ENCODE results near the gene VPS4A.
A peak's percentile ranks its signal among the peaks of the same experiment; 100 is the strongest.
"Not testable (repeated sequence)": the region's sequence is repeated elsewhere in the genome, so short reads cannot be mapped to it uniquely, and the experiment has no call there.

Gene VPS4A

GRCh38 chr16:69327585-69328310, 16.6 kb downstream of the VPS4A start:
- DNase-seq (ENCODE audit: low spot score): no peak

GRCh38 chr16:69328854-69329316, 17.7 kb downstream of the VPS4A start:
- DNase-seq (ENCODE audit: low spot score): no peak

- DNase-seq (ENCODE audit: low spot score): peak; percentile 43
These were observed 18.5 kb downstream of the VPS4A start for GRCh38 chr16:69329369-69330285.

- peak; percentile 82 for DNase-seq (ENCODE audit: low spot score)
These were observed 19.3 kb downstream of the VPS4A start, which contains the start of gene PDF for GRCh38 chr16:69330286-69331109. Gene PDF, minus strand, starts transcription at chr16:69330588. Its CDS starts 18 bp downstream, at chr16:69330570.

- DNase-seq (ENCODE audit: low spot score): no peak
These were observed 23.5 kb downstream of the VPS4A start for GRCh38 chr16:69334696-69335095.

- DNase-seq (ENCODE audit: low spot score): no peak
These were observed 27.6 kb downstream of the VPS4A start for GRCh38 chr16:69338557-69339288.

- peak; percentile 96 for DNase-seq (ENCODE audit: low spot score)
These were observed 28.3 kb downstream of the VPS4A start, which contains the start of the genes COG8 and NIP7 for GRCh38 chr16:69339289-69340094. Gene COG8, minus strand, starts transcription at chr16:69339564. Its CDS starts 12 bp downstream, at chr16:69339552. Gene NIP7, plus strand, starts transcription at chr16:69339772. Its CDS starts 58 bp downstream, at chr16:69339830.

GRCh38 chr16:69340095-69340644, 29.0 kb downstream of the VPS4A start:
- DNase-seq (ENCODE audit: low spot score): no peak

- DNase-seq (ENCODE audit: low spot score): no peak
These were observed 33.0 kb downstream of the VPS4A start for GRCh38 chr16:69344171-69344570.

GRCh38 chr16:69345923-69346322, 34.8 kb downstream of the VPS4A start:
- no peak for DNase-seq (ENCODE audit: low spot score)

- DNase-seq (ENCODE audit: low spot score): no peak
These were observed 35.5 kb downstream of the VPS4A start for GRCh38 chr16:69346683-69347082.

GRCh38 chr16:69348222-69348621, 37.1 kb downstream of the VPS4A start:
- DNase-seq (ENCODE audit: low spot score): no peak

GRCh38 chr16:69349536-69349935, 38.4 kb downstream of the VPS4A start:
- no peak for DNase-seq (ENCODE audit: low spot score)

- DNase-seq (ENCODE audit: low spot score): no peak
These were observed 39.5 kb downstream of the VPS4A start for GRCh38 chr16:69350536-69351133.

GRCh38 chr16:69351309-69352027, 40.3 kb downstream of the VPS4A start, which contains the start of gene TMED6:
Gene TMED6, minus strand, starts transcription at chr16:69351786. Its CDS starts 33 bp downstream, at chr16:69351753.
- DNase-seq (ENCODE audit: low spot score): no peak

GRCh38 chr16:69360070-69360469, 48.9 kb downstream of the VPS4A start:
- not testable (repeated sequence) for DNase-seq (ENCODE audit: low spot score)

GRCh38 chr16:69363281-69363717, 52.1 kb downstream of the VPS4A start:
- DNase-seq (ENCODE audit: low spot score): no peak

- no peak for DNase-seq (ENCODE audit: low spot score)
These were observed 52.9 kb downstream of the VPS4A start for GRCh38 chr16:69364088-69364487.

- no peak for DNase-seq (ENCODE audit: low spot score)
These were observed 54.8 kb downstream of the VPS4A start for GRCh38 chr16:69365901-69366300.

All from CD4-positive, alpha-beta T cell treated with Interleukin-2 at 100 ng/mL for 4 hours (primary cell).